ENCODE results near the gene IGFL1. TPM values are rescaled to one million over a fixed set of nuclear protein-coding genes. Genes with fewer than 3 reads are reported as not detected.
"Not testable (repeated sequence)": the region's sequence is repeated elsewhere in the genome, so short reads cannot be mapped to it uniquely, and the experiment has no call there.

The IGFL1 gene
- total and polyA plus RNA-seq, 12 donors: not detected

GRCh38 chr19:46221152-46221551 is 8.4 kb upstream of the IGFL1 start:
- Histone ChIP-seq H3K27me3 (no peaks in the 10 kb centered on the region), H3K36me3 (replicated peaks in 1 of 2) (no peaks in the 10 kb centered on the region), H3K27ac (peak overlapping the region in 3 of 5 donors; percentile 73 to 93 (median 80)), H3K9me3 (replicated peaks in 1 of 3) (no peaks in the 10 kb centered on the region), H3K4me3 (no peak overlapping the region), H3K4me1 (replicated peaks in 1 of 2) (peaks cover 16 to 18% of the 10 kb centered on the region in 2 donors)
- TF ChIP-seq CTCF (IDR thresholded peaks at IDR 0.05) (no peak), POLR2A (IDR thresholded peaks at IDR 0.05) (no peak)
- intact Hi-C loops (cut with DNase I): no loop called here
- whole genome bisulfite sequencing, 4 donors: 33 to 85% (median 65%) methylated on average over 1 to 2 of the region's 2 CpGs
- DNase-seq: no peak

- peaks cover 16 to 18% of the 10 kb centered on the region in 2 donors for H3K4me1 ChIP-seq (replicated peaks in 1 of 2)
- WGBS, 4 donors: 13 to 21% (median 17%) methylated on average over 7 of the region's 7 CpGs
- peak overlapping the region; percentile 1 to 93 (median 73) for H3K27ac ChIP-seq
- intact Hi-C loops (cut with DNase I): no loop called here
- H3K27me3 ChIP-seq: no peaks in the 10 kb centered on the region
- H3K9me3 ChIP-seq (replicated peaks in 1 of 3): no peaks in the 10 kb centered on the region
- peak; percentile 87 to 96 (median 95) for DNase-seq
- no peaks in the 10 kb centered on the region for H3K36me3 ChIP-seq (replicated peaks in 1 of 2)
- no peak for TF ChIP-seq CTCF (IDR thresholded peaks at IDR 0.05)
- TF ChIP-seq POLR2A (IDR thresholded peaks at IDR 0.05): no peak
- no peak overlapping the region for H3K4me3 ChIP-seq
Measured at GRCh38 chr19:46221981-46222610, 7.4 kb upstream of the IGFL1 start.

GRCh38 chr19:46223787-46224186 is 5.8 kb upstream of the IGFL1 start:
- peaks cover 16 to 18% of the 10 kb centered on the region in 2 donors for H3K4me1 ChIP-seq (replicated peaks in 1 of 2)
- H3K36me3 ChIP-seq (replicated peaks in 1 of 2); H3K4me3 ChIP-seq; H3K27ac ChIP-seq; H3K9me3 ChIP-seq (replicated peaks in 1 of 3); H3K27me3 ChIP-seq; intact Hi-C loops (cut with DNase I): not testable (repeated sequence)
- WGBS, 4 donors: 58 to 70% (median 59%) methylated on average over 2 to 8 of the region's 10 CpGs
- DNase-seq: peak in 2 of 7 donors; percentile 20 to 53

- H3K27ac ChIP-seq: no peak overlapping the region
- H3K27me3 ChIP-seq: no peaks in the 10 kb centered on the region
- DNase-seq: peak in 1 of 7 donors; percentile 23
- H3K9me3 ChIP-seq (replicated peaks in 1 of 3): no peaks in the 10 kb centered on the region
- intact Hi-C loops (cut with DNase I): no loop called here
- TF ChIP-seq CTCF (IDR thresholded peaks at IDR 0.05): no peak
- no peak for TF ChIP-seq POLR2A (IDR thresholded peaks at IDR 0.05)
- H3K4me3 ChIP-seq: no peak overlapping the region
- WGBS, 4 donors: 68 to 77% (median 74%) methylated on average over 2 to 3 of the region's 3 CpGs
- no peaks in the 10 kb centered on the region for H3K36me3 ChIP-seq (replicated peaks in 1 of 2)
- peaks cover 16 to 18% of the 10 kb centered on the region in 2 donors for H3K4me1 ChIP-seq (replicated peaks in 1 of 2)
Measured at GRCh38 chr19:46224773-46225172, 4.8 kb upstream of the IGFL1 start.

GRCh38 chr19:46225558-46226004 is 4.0 kb upstream of the IGFL1 start:
- DNase-seq: peak in 2 of 7 donors; percentile 22 to 43
- peaks cover 16 to 18% of the 10 kb centered on the region in 2 donors for H3K4me1 ChIP-seq (replicated peaks in 1 of 2)
- H3K27ac ChIP-seq: no peak overlapping the region
- TF ChIP-seq POLR2A (IDR thresholded peaks at IDR 0.05) (no peak), CTCF (IDR thresholded peaks at IDR 0.05) (no peak)
- intact Hi-C loops (cut with DNase I): no loop called here
- H3K9me3 ChIP-seq (replicated peaks in 1 of 3): no peaks in the 10 kb centered on the region
- no peak overlapping the region for H3K4me3 ChIP-seq
- no peaks in the 10 kb centered on the region for H3K36me3 ChIP-seq (replicated peaks in 1 of 2)
- no peaks in the 10 kb centered on the region for H3K27me3 ChIP-seq
- WGBS, 4 donors: 19 to 46% (median 29%) methylated on average over 5 of the region's 5 CpGs
